ENCODE data around the gene SHB.

The SHB gene

GRCh38 chr9:38073882-38074281 is 4.9 kb upstream of the SHB start:
- TF ChIP-seq, protein P1, sequence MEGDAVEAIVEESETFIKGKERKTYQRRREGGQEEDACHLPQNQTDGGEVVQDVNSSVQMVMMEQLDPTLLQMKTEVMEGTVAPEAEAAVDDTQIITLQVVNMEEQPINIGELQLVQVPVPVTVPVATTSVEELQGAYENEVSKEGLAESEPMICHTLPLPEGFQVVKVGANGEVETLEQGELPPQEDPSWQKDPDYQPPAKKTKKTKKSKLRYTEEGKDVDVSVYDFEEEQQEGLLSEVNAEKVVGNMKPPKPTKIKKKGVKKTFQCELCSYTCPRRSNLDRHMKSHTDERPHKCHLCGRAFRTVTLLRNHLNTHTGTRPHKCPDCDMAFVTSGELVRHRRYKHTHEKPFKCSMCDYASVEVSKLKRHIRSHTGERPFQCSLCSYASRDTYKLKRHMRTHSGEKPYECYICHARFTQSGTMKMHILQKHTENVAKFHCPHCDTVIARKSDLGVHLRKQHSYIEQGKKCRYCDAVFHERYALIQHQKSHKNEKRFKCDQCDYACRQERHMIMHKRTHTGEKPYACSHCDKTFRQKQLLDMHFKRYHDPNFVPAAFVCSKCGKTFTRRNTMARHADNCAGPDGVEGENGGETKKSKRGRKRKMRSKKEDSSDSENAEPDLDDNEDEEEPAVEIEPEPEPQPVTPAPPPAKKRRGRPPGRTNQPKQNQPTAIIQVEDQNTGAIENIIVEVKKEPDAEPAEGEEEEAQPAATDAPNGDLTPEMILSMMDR (IDR thresholded peaks at IDR 0.05; ENCODE audit: low read depth, low read length, missing control alignments), result no peak
- in situ Hi-C loops (cut with HindIII; ENCODE audit: low sequenced_read_pairs), result no loop called here
- no peak overlapping the region for H3K4me3 ChIP-seq (ENCODE audit: low read depth, low read length)
- DNase-seq (ENCODE audit: low read depth), result no peak

DNA sequence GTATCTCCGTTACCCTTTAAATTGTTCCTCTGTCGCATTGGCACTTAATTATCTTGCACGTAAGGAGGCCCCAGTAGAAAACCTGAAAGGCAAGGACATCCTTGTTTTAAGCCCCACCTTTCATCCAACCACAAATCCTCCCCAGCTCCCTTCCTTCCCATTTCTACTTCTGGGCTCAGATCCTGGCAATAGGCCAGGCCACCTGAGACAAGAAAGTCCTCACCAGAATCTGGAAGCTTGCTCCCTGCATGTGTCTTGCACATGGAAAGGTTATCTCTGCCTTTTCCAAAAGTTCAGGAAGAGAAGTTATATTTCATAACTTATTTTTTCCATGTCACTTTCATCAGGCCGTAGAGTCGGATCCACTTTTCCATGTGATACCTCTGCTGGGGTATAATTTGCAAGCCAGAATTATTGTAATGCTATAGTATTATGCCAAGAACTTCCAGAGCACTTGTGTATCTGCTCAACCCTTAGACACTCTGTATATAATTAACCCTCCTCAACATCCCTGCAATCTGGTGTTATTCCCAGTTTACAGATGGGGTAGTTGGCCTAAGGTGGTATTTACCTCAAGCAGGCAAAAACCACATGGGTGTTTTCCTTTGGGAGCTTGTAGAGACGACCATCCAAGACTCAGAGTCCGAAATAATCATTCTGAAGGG is 2.6 kb upstream of the SHB start:
- in situ Hi-C loops (cut with HindIII; ENCODE audit: low sequenced_read_pairs), result no loop called here
- TF ChIP-seq, protein P1 (IDR thresholded peaks at IDR 0.05; ENCODE audit: low read depth, low read length, missing control alignments), result no peak
- DNase-seq (ENCODE audit: low read depth), result no peak
- no peak overlapping the region for H3K4me3 ChIP-seq (ENCODE audit: low read depth, low read length)

DNA sequence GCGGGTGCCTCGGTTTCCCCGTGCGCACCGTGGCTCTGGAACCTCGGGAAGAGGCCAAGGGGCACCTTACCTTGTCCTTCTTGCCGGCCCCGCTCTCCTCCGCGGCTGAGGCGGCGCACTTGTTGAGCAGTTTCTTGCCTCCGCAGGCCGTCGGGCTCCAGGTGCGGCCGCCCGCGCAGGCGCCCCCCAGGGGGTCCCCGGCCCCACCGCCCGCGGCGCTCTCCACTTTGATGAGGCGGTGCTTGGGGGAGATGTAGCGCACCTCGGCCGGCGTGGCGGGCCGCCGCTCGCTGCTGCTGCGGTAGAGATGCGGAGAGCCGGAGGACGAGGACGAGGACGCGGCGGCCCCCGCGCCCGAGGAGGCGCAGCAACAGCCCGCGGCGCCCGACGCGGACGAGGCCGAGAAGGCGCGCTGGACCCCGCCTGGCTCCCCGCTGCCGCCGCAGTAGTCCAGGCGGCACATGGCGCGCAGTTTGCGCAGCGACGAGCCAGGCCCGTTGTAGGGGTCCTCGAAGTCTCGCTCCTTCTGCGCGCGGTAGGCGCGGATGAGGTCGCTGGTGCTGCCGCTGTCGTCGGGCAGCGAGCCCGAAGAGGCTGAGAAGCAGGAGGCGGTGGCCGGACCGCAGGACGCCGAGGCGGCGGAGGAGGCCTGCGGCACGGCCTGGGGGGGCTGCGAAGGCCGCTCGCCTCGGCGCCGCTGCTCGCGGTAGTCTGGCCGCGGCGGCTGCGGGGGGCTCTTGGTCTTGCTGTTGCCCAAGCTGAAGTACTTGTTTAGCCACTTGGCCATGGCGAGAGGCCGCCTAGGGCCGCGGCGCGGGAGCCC is 957 bp downstream of the SHB start:
- H3K4me3 ChIP-seq (ENCODE audit: low read depth, low read length), result peak overlapping the region; percentile 87
- in situ Hi-C loops (cut with HindIII; ENCODE audit: low sequenced_read_pairs), result loop anchor here (10.0 kb wide), 1 partner anchor 103 kb away; no protein-coding TSS in a partner anchor

DNA sequence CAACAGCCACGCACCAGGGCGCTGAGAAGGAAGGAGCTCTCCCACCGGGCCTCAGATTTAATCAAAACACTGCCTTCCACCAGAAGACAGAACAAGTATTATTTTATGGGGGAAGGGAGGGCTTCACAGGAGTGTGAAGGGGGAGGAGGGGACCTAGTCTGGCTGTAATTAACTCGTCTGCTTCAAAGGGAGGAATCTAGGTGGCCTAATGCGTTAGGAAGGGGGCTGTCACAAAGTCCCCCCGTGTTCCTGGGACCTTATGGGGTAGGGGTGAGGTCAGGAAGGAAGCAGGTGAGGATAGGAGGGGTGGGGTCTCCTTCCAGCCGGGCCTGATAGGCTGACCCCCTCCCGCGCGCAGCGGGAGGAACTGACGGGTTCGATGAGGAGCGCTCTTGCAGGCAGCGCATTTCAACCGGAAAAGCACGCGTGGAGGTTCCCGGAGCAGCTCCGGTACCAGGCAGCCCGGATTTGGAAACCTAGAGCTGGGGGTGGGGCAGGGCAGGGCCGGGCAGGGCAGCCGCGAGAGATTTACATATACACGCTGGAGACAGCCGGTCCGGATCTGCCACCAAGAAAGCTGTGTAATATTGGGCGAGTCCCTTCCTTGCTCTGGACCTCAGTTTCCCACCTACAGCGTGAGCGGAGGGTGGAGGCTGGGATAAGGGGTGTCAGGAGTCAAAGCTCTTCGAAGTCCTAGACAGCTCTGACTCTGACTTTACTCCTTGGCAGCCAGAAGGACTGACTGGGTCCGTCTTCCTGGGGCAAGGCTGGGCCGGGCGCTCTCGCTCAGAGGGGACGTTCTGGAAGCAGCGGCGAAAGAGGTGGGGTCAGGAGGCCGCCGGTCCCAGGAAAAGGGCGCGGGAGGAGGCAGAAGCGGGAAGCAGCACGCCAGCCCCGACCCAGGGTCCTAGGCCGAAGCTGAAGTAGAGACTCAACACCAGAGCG is 1.8 kb downstream of the SHB start:
- no peak for DNase-seq (ENCODE audit: low read depth)
- in situ Hi-C loops (cut with HindIII; ENCODE audit: low sequenced_read_pairs), result loop anchor here (10.0 kb wide), 1 partner anchor 102 kb away; no protein-coding TSS in a partner anchor
- peak overlapping the region; percentile 87 for H3K4me3 ChIP-seq (ENCODE audit: low read depth, low read length)
- TF ChIP-seq, protein P1 (IDR thresholded peaks at IDR 0.05; ENCODE audit: low read depth, low read length, missing control alignments), result no peak

More for the DNA sequence above, 957 bp downstream of the SHB start:
- no peak for DNase-seq (ENCODE audit: low read depth)
- TF ChIP-seq, protein P1 (IDR thresholded peaks at IDR 0.05; ENCODE audit: low read depth, low read length, missing control alignments), result no peak

DNA sequence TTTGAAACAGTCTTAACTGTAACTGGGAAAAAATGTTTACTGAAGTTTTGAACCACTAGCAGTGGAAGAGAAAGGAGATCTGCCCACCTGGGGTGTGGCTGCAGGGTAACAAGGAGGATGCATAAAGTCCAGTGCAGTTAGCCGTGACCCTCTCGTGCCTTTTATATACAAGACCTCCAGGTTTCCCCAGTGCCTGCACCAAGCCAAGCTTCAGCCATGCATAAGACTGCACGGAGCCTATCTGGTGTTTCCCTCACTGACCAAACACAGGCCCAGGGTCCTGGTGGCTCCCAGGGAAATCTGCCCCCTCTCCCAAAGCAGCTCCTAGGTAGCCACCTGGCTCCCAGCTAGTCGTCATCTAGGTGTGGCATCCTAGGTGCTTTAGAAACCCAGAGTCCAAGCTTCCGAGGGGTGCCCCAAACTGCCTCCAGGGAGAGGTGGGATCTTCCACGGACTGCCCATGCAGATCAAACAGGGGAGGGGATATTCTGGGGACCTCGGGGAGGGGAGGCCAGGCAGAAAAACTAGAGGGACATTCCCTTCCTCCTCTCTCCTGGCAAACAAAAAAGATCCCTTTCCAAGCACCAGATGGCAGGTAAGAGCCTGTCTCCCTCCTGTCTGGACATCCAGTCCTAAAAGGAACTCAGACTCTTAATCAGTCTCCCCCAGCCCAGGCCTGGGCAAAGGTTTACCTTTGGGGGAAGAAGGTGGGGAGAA is 2.7 kb downstream of the SHB start:
- H3K4me3 ChIP-seq (ENCODE audit: low read depth, low read length), result peak overlapping the region; percentile 87
- TF ChIP-seq, protein P1 (IDR thresholded peaks at IDR 0.05; ENCODE audit: low read depth, low read length, missing control alignments), result no peak
- no peak for DNase-seq (ENCODE audit: low read depth)
- in situ Hi-C loops (cut with HindIII; ENCODE audit: low sequenced_read_pairs), result loop anchor here (10.0 kb wide), 1 partner anchor 102 kb away; no protein-coding TSS in a partner anchor
